ENCODE measurements around the gene SLX4IP. TPM values are rescaled to one million over a fixed set of nuclear protein-coding genes. Genes with fewer than 3 reads are reported as not detected.

SLX4IP gene
- total RNA-seq, 6 experiments from 2014 or later: 4.1 to 4.8 (median 4.5) TPM

- TF ChIP-seq, protein P1, sequence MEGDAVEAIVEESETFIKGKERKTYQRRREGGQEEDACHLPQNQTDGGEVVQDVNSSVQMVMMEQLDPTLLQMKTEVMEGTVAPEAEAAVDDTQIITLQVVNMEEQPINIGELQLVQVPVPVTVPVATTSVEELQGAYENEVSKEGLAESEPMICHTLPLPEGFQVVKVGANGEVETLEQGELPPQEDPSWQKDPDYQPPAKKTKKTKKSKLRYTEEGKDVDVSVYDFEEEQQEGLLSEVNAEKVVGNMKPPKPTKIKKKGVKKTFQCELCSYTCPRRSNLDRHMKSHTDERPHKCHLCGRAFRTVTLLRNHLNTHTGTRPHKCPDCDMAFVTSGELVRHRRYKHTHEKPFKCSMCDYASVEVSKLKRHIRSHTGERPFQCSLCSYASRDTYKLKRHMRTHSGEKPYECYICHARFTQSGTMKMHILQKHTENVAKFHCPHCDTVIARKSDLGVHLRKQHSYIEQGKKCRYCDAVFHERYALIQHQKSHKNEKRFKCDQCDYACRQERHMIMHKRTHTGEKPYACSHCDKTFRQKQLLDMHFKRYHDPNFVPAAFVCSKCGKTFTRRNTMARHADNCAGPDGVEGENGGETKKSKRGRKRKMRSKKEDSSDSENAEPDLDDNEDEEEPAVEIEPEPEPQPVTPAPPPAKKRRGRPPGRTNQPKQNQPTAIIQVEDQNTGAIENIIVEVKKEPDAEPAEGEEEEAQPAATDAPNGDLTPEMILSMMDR (IDR thresholded peaks at IDR 0.05): no peak
- Mint-ChIP-seq H3K4me3 (0 out of 2 replicates have a peak overlapping the region, but pooled peaks have one; percentile 21), H3K9me3 (no peaks in the 10 kb centered on the region), H3K27ac (peak overlapping the region; percentile 55), H3K27me3 (ENCODE audit: insufficient read depth) (no peaks in the 10 kb centered on the region), H3K4me1 (ENCODE audit: low read depth) (peaks cover 48% of the 10 kb centered on the region), H3K36me3 (ENCODE audit: low read depth) (no peaks in the 10 kb centered on the region)
- DNase-seq: peak; percentile 20
These were observed 102.9 kb downstream of the SLX4IP start for GRCh38 chr20:10537850-10538480.

- Mint-ChIP-seq H3K36me3 (ENCODE audit: low read depth) (no peaks in the 10 kb centered on the region), H3K27ac (no peak overlapping the region), H3K4me3 (no peak overlapping the region), H3K27me3 (ENCODE audit: insufficient read depth) (no peaks in the 10 kb centered on the region), H3K9me3 (no peaks in the 10 kb centered on the region), H3K4me1 (ENCODE audit: low read depth) (peaks cover 50% of the 10 kb centered on the region)
- TF ChIP-seq, protein P1 (IDR thresholded peaks at IDR 0.05): no peak
- DNase-seq: no peak
These were observed 103.7 kb downstream of the SLX4IP start for GRCh38 chr20:10538768-10539167.

DNA sequence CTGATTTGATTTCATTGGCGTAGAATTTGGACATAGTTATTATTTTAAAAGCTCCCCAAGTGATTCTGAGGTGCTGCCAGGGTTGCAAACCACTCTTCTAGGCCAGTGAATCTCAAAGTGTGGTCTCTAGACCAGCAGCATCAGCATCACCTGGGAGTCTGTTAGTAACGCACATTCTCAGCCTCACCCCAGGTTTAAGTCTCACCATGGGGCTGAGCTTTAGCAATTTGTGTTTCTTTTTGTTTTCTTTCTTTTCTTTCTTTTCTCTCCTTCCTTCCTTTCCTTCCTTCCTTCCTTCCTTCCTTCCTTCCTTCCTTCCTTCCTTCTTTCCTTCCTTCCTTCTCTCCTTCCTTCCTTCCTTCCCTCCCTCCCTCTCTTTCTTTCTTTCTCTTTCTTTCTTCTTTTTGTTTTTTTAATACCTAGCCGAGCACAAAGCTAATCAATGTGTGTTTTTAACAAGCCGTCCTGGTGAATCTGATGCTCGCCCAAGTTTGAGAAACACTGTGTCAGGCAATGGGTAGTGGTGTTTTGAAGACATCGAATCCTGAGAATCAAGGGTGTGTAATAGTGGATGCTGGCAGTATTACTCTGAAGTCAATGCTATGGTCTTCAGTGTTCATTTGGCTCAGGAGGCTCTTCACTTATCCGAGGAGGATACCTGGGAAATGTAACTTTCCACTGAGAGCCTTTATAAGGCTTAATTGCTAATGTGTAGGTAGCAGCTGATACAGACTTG lies 104.9 kb downstream of the SLX4IP start:
- Mint-ChIP-seq H3K27me3 (ENCODE audit: insufficient read depth) (no peaks in the 10 kb centered on the region), H3K36me3 (ENCODE audit: low read depth) (no peaks in the 10 kb centered on the region), H3K9me3 (no peaks in the 10 kb centered on the region), H3K4me1 (ENCODE audit: low read depth) (peaks cover 55% of the 10 kb centered on the region), H3K27ac (peak overlapping the region; percentile 91), H3K4me3 (peak overlapping the region; percentile 75; the same call in 1 of the 2 replicates)
- TF ChIP-seq, protein P1 (IDR thresholded peaks at IDR 0.05): no peak
- no peak for DNase-seq

- H3K36me3 Mint-ChIP-seq (ENCODE audit: low read depth): no peaks in the 10 kb centered on the region
- no peaks in the 10 kb centered on the region for H3K27me3 Mint-ChIP-seq (ENCODE audit: insufficient read depth)
- peaks cover 55% of the 10 kb centered on the region for H3K4me1 Mint-ChIP-seq (ENCODE audit: low read depth)
- peak overlapping the region; percentile 75 for H3K4me3 Mint-ChIP-seq
- TF ChIP-seq, protein P1 (IDR thresholded peaks at IDR 0.05): no peak
- peak; percentile 84 for DNase-seq
- no peaks in the 10 kb centered on the region for H3K9me3 Mint-ChIP-seq
- H3K27ac Mint-ChIP-seq: peak overlapping the region; percentile 91
These were observed 105.8 kb downstream of the SLX4IP start for GRCh38 chr20:10540636-10541493.

GRCh38 chr20:10541668-10542411 lies 106.7 kb downstream of the SLX4IP start:
- H3K36me3 Mint-ChIP-seq (ENCODE audit: low read depth): no peaks in the 10 kb centered on the region
- no peaks in the 10 kb centered on the region for H3K27me3 Mint-ChIP-seq (ENCODE audit: insufficient read depth)
- no peaks in the 10 kb centered on the region for H3K9me3 Mint-ChIP-seq
- TF ChIP-seq, protein P1 (IDR thresholded peaks at IDR 0.05): no peak
- no peak overlapping the region for H3K4me3 Mint-ChIP-seq
- DNase-seq: no peak
- peaks cover 56% of the 10 kb centered on the region for H3K4me1 Mint-ChIP-seq (ENCODE audit: low read depth)
- H3K27ac Mint-ChIP-seq: peak overlapping the region; percentile 55

All from HFFc6 (cell line).